GM21526 (cell line): Measurements from ENCODE around the gene PKP4.

ENCODE experiments used
- ATAC-seq: cut with Tn5 transposase; IDR thresholded peaks from one replicate; pipeline ENCODE4 v1.9.1; 2021; ENCODE audit warnings: moderate library complexity; ENCODE audit not compliant: unreplicated experiment, low FRiP score

PKP4 gene

GRCh38 chr2:158713523-158714138 is 256.9 kb downstream of the PKP4 start:
- no peak for ATAC-seq

- no peak for ATAC-seq
These were observed 257.7 kb downstream of the PKP4 start for GRCh38 chr2:158714420-158714819.

GRCh38 chr2:158715357-158715756 is 258.6 kb downstream of the PKP4 start:
- ATAC-seq = no peak

- no peak for ATAC-seq
These were observed 259.5 kb downstream of the PKP4 start for GRCh38 chr2:158716121-158716791.

GRCh38 chr2:158716921-158717320 is 260.2 kb downstream of the PKP4 start:
- no peak for ATAC-seq

GRCh38 chr2:158717366-158718195 is 260.8 kb downstream of the PKP4 start:
- no peak for ATAC-seq

GRCh38 chr2:158718196-158718585 is 261.4 kb downstream of the PKP4 start:
- ATAC-seq = no peak

- no peak for ATAC-seq
These were observed 262.1 kb downstream of the PKP4 start for GRCh38 chr2:158718851-158719250.

GRCh38 chr2:158719403-158719802 is 262.7 kb downstream of the PKP4 start:
- no peak for ATAC-seq

GRCh38 chr2:158722266-158723105 is 265.7 kb downstream of the PKP4 start:
- no peak for ATAC-seq

- no peak for ATAC-seq
These were observed 266.6 kb downstream of the PKP4 start for GRCh38 chr2:158723181-158723838.

- ATAC-seq = no peak
These were observed 267.4 kb downstream of the PKP4 start for GRCh38 chr2:158723921-158724802.

- ATAC-seq = no peak
These were observed 268.1 kb downstream of the PKP4 start for GRCh38 chr2:158724803-158725381.

- no peak for ATAC-seq
These were observed 268.7 kb downstream of the PKP4 start for GRCh38 chr2:158725441-158725891.

- no peak for ATAC-seq
These were observed 270.3 kb downstream of the PKP4 start for GRCh38 chr2:158726911-158727592.

GRCh38 chr2:158728422-158728821 is 271.7 kb downstream of the PKP4 start:
- ATAC-seq = no peak

- no peak for ATAC-seq
These were observed 272.7 kb downstream of the PKP4 start for GRCh38 chr2:158729451-158729850.
